Spleen (tissue), 11 donors: ENCODE data around the gene PLCD1. TPM values are rescaled to one million over a fixed set of nuclear protein-coding genes. Genes with fewer than 3 reads are reported as not detected.

Source experiments
- DNase-seq: peaks from one replicate; pipeline ENCODE4 v3.0.0-alpha.2; 2020
- H3K27ac ChIP-seq, 8 donors: fragments of 200-600 bp; sonication (generic) in 7 of 8; 1 replicate in 4 of 8; 2 replicates in 4 of 8; pipeline versions ENCODE4 v1.5.0 to v1.8.0; 2016 to 2021; ENCODE audit warnings: inconsistent platforms in 4 of 8, mild to moderate bottlenecking in 4 of 8, moderate library complexity in 1 of 8
- H3K27me3 ChIP-seq, 7 donors: fragments of 200-600 bp; sonication (generic) in 6 of 7; replicated peaks in 1 of 7; 1 replicate in 4 of 7; 2 replicates in 3 of 7; pipeline versions ENCODE4 v1.5.0 to v1.8.0; 2016 to 2021; ENCODE audit warnings: inconsistent platforms in 3 of 7, mild to moderate bottlenecking in 1 of 7
- H3K36me3 ChIP-seq, 6 donors: fragments of 200-600 bp; sonication (generic) in 5 of 6; 1 replicate in 4 of 6; 2 replicates in 2 of 6; pipeline versions ENCODE4 v1.5.0 to v1.8.0; 2016 to 2021; ENCODE audit warnings: inconsistent platforms in 2 of 6
- H3K4me1 ChIP-seq, 6 donors: fragments of 200-600 bp; sonication (generic) in 5 of 6; 1 replicate in 3 of 6; 2 replicates in 3 of 6; pipeline versions ENCODE4 v1.5.0 to v1.8.0; 2016 to 2021; ENCODE audit warnings: inconsistent platforms in 3 of 6
- H3K4me3 ChIP-seq, 8 donors: fragments of 200-600 bp; sonication (generic) in 7 of 8; 1 replicate in 4 of 8; 2 replicates in 4 of 8; pipeline versions ENCODE4 v1.5.0 to v1.8.0; 2016 to 2021; ENCODE audit warnings: inconsistent platforms in 4 of 8, mild to moderate bottlenecking in 4 of 8, moderate library complexity in 2 of 8
- H3K9me3 ChIP-seq, 8 donors: fragments of 200-600 bp; sonication (generic) in 7 of 8; 1 replicate in 4 of 8; 2 replicates in 4 of 8; pipeline versions ENCODE4 v1.5.0 to v1.8.0; 2016 to 2021; ENCODE audit warnings: inconsistent platforms in 4 of 8
- POLR2A ChIP-seq, 3 donors: fragments of 450-650 bp; IDR thresholded peaks; one replicate each; pipeline ENCODE4 v1.5.1; 2017; ENCODE audit warnings: antibody characterized with exemption in 3 of 3, mild to moderate bottlenecking in 1 of 3
- POLR2AphosphoS5 ChIP-seq, 3 donors: sonication (generic); formaldehyde crosslinking; IDR thresholded peaks; one replicate each; pipeline ENCODE4 v1.5.1; 2017; ENCODE audit warnings: antibody characterized with exemption in 3 of 3
- WGBS, 5 donors: extraction: QIAGEN DNeasy Blood & Tissue Kit in 3 of 5; methylation state at CpG; one replicate each; pipeline versions ENCODE4 v1.1.5 to v1.1.7; 2013 to 2018; 5-methylcytosine and 5-hydroxymethylcytosine counted together
- intact Hi-C: fragments of 100-400 bp; cut with DNase I; formaldehyde crosslinking; loops from one replicate; pipeline ENCODE4 v1.15.0; 2023; ENCODE audit warnings: low total_unique reads
- polyA plus RNA-seq, 3 donors: library from polyadenylated mRNA; stranded (reverse); fragments of 200-250 nt; gene quantifications; one replicate each; pipeline ENCODE4 v1.2.1, GENCODE V29; 2013
- total RNA-seq, 7 donors: library from RNA; depleted of rRNA in 3 of 7; stranded (reverse); fragments of >200 nt in 3 of 7; fragmentation: NEBNext Ultra II Directional in 4 of 7; extraction: Animal tissue kit (Norgen Biotek cat#: 25700) in 4 of 7; gene quantifications; one replicate each; pipeline versions ENCODE4 v1.1.0 to v1.2.1, GENCODE V29; 2016 to 2021
- TF ChIP-seq, protein P1 (sequence below), 11 experiments: fragments of 200-600 bp in 7 of 11; fragments of 450-650 bp in 4 of 11; sonication (generic) in 4 of 11; IDR thresholded peaks in 8 of 11; conservative IDR thresholded peaks in 3 of 11; 1 replicate in 7 of 11; 2 replicates in 4 of 11; pipeline versions ENCODE4 v1.4.0 to v1.8.0; 2016 to 2021; ENCODE audit warnings: antibody characterized with exemption in 11 of 11, inconsistent platforms in 4 of 11, mild to moderate bottlenecking in 1 of 11
- donor health status: healthy with polysubstance abuse.
- donor health status: DM: no; HTN: no; CAD: no; lungs with moderate emphysema.
- donor health status: DM: no; HTN: no; CAD: no.
- donor health status: Bipolar disorder and iron deficiency.
- donor health status: healthy.
- donor health status: DM: no; HTN: no; CAD: no.
- donor health status: DM: yes; HTN: yes; CAD: no.

Gene PLCD1
- total and polyA plus RNA-seq, 10 donors = 11.8 to 24.0 (median 18.8) TPM

DNA sequence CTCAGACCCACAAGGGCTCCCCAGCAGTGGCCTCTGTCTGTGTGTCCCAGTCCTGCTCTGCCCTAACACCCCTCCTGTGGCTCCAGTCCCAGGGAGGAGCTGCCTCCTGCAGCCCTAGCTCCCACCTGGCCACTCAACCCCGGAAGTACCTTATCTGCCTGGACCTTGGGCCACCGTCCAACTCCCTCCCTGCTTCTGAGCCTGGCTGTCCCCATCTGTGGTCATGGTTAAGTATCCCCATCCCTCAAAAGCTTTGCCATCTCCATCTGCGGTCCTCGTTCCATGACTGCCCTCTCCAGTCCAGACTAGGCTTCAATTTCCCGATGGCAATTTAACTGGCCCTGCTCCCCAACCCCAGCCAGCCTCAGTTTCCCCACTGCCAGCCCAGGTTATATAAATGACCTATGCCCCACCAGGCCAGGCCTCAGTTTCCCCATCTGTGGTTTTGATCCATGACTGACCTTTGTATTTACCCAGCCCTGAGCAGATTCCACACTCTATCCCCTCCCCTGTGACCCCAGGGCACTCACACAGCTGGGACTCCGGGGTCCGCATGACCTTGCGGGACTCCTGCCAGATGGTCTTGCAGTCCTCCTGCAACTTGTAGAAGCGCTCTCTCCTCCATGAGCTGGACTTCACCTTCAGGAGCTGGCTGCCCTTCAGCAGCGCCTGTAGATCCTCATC lies 9.6 kb downstream of the PLCD1 start:
- TF ChIP-seq, protein P1, sequence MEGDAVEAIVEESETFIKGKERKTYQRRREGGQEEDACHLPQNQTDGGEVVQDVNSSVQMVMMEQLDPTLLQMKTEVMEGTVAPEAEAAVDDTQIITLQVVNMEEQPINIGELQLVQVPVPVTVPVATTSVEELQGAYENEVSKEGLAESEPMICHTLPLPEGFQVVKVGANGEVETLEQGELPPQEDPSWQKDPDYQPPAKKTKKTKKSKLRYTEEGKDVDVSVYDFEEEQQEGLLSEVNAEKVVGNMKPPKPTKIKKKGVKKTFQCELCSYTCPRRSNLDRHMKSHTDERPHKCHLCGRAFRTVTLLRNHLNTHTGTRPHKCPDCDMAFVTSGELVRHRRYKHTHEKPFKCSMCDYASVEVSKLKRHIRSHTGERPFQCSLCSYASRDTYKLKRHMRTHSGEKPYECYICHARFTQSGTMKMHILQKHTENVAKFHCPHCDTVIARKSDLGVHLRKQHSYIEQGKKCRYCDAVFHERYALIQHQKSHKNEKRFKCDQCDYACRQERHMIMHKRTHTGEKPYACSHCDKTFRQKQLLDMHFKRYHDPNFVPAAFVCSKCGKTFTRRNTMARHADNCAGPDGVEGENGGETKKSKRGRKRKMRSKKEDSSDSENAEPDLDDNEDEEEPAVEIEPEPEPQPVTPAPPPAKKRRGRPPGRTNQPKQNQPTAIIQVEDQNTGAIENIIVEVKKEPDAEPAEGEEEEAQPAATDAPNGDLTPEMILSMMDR (IDR thresholded peaks at IDR 0.05 in 8 of 11, conservative IDR thresholded peaks at IDR 0.05 in 3 of 11) = no peak
- TF ChIP-seq POLR2A (IDR thresholded peaks at IDR 0.05) (no peak), POLR2AphosphoS5 (IDR thresholded peaks at IDR 0.05) (no peak)
- no peak for DNase-seq
- Histone ChIP-seq H3K27me3 (no peaks in the 10 kb centered on the region), H3K4me3 (no peak overlapping the region), H3K27ac (no peak overlapping the region), H3K4me1 (peaks cover 7 to 45% (median 20%) of the 10 kb centered on the region in 6 donors), H3K36me3 (peaks cover 0 to 56% (median 38%) of the 10 kb centered on the region in 6 donors), H3K9me3 (peaks cover 0 to 13% (median 11%) of the 10 kb centered on the region in 8 donors)
- 84 to 90% (median 88%) methylated on average over 10 of the region's 10 CpGs for WGBS, 5 donors
- intact Hi-C loops = no loop called here

DNA sequence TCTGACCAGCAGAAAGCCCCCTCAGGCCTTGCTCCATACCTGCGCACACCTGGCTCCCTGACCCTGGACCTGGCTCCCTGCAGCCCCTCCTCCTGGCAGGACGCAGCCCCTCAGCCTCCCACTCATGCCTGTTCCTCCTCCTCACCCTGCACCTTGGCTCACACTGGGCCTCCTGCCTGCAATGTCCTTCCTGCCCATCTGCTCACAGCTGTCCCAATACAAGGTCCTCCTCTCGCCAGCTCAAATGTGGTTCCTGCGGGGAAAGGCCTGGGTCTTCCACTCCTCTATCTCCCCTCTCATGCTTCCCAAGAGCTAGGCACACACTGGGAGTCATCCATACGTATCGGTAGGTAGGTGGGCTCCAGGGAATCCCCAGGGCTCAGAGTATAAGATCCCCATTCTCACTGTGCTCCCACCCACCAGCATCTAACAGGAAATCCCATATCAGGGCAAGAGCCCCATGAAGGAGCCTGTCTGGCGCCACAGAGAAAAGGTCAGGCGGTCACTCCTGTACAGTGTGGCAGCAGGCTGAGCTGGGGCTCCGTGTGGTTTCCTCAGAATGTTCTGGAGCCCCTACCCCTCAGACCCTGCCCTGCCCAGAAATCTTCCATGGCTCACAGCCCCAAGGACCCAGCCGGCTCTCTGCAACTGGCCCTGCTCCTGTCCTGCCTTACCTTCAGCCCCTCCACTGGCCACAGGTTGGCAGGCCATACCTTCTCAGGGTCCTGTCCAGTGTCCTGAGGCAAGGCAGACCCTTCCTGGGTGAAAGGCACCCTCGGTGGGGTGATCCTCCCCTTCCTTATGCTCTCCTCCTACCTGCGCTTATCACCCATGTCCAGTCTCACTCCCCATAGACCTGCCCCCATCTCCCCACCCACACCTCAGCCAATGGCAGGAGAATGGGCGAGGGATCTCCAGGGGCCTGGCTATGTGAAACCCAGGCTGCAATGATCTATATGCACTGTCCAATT lies 10.9 kb downstream of the PLCD1 start:
- no peak for DNase-seq
- TF ChIP-seq, protein P1 (IDR thresholded peaks at IDR 0.05 in 8 of 11, conservative IDR thresholded peaks at IDR 0.05 in 3 of 11) = no peak
- peak in 1 of 3 donors; percentile 5 for TF ChIP-seq POLR2AphosphoS5 (IDR thresholded peaks at IDR 0.05)
- no peak for TF ChIP-seq POLR2A (IDR thresholded peaks at IDR 0.05)
- no peak overlapping the region for H3K27ac ChIP-seq
- peaks cover 0 to 67% (median 40%) of the 10 kb centered on the region in 6 donors for H3K36me3 ChIP-seq
- no peaks in the 10 kb centered on the region for H3K27me3 ChIP-seq
- H3K9me3 ChIP-seq = peaks cover 0 to 13% (median 11%) of the 10 kb centered on the region in 8 donors
- intact Hi-C loops = no loop called here
- no peak overlapping the region for H3K4me3 ChIP-seq
- 71 to 86% (median 83%) methylated on average over 13 of the region's 13 CpGs for WGBS, 5 donors
- peaks cover 5 to 43% (median 15%) of the 10 kb centered on the region in 6 donors for H3K4me1 ChIP-seq

DNA sequence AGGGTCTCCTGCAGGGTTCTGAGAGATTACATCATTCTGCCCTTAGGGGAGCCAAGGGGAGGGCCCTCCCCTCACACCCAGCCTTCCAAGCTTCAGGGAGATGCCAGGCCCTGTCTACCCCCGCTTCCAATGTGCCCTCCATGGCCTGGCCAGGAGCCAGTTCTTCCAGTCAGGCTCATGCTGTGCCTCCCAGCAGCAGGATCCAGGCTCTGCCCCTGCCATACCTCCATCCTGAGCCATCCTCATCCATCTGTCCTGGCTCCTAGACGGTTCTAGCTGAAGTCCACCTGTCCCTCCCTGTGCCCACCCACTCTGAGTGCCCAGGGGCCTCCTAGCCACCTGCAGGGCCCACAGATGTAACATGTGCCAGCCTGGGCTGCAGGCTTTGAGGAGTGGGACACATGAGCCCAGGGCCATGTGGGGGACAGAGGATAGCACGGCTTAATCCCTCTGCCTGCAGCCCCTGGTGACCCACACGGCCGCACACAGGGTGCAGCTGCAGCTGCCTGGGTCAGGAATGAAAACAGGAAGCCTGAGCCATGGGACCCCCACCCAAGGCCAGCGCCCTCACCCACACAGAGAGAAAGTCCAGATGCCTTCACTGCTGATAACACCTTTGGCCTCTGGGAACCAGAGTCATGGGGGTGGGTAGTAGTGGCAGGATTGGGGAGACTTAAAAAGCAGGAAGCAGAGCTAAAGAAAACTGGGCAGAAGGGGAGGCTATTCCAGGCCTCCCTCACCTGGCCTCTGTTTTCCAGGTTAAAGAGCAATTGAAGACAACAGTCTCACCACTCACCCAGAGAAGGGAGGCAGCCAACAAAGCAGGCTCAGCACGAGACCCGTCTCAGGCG lies 11.8 kb downstream of the PLCD1 start:
- Histone ChIP-seq H3K4me3 (no peak overlapping the region), H3K27ac (no peak overlapping the region), H3K9me3 (peaks cover 0 to 13% (median 11%) of the 10 kb centered on the region in 8 donors), H3K4me1 (peaks cover 0 to 34% (median 5%) of the 10 kb centered on the region in 6 donors), H3K27me3 (no peaks in the 10 kb centered on the region), H3K36me3 (peaks cover 0 to 70% (median 40%) of the 10 kb centered on the region in 6 donors)
- WGBS, 5 donors = 67 to 90% (median 84%) methylated on average over 4 to 9 of the region's 9 CpGs
- no peak for DNase-seq
- TF ChIP-seq, protein P1 (IDR thresholded peaks at IDR 0.05 in 8 of 11, conservative IDR thresholded peaks at IDR 0.05 in 3 of 11) = no peak
- no peak for TF ChIP-seq POLR2A (IDR thresholded peaks at IDR 0.05)
- TF ChIP-seq POLR2AphosphoS5 (IDR thresholded peaks at IDR 0.05) = no peak
- intact Hi-C loops = no loop called here
